GM19043 (cell line): ENCODE measurements around the gene ZBTB8OS.
"Not testable (repeated sequence)": the region's sequence is repeated elsewhere in the genome, so short reads cannot be mapped to it uniquely, and the experiment has no call there.

Source experiments
- ATAC-seq: cut with Tn5 transposase; IDR thresholded peaks from one replicate; pipeline ENCODE4 v1.9.1; 2021; ENCODE audit warnings: low read depth; ENCODE audit not compliant: unreplicated experiment

The ZBTB8OS gene

DNA sequence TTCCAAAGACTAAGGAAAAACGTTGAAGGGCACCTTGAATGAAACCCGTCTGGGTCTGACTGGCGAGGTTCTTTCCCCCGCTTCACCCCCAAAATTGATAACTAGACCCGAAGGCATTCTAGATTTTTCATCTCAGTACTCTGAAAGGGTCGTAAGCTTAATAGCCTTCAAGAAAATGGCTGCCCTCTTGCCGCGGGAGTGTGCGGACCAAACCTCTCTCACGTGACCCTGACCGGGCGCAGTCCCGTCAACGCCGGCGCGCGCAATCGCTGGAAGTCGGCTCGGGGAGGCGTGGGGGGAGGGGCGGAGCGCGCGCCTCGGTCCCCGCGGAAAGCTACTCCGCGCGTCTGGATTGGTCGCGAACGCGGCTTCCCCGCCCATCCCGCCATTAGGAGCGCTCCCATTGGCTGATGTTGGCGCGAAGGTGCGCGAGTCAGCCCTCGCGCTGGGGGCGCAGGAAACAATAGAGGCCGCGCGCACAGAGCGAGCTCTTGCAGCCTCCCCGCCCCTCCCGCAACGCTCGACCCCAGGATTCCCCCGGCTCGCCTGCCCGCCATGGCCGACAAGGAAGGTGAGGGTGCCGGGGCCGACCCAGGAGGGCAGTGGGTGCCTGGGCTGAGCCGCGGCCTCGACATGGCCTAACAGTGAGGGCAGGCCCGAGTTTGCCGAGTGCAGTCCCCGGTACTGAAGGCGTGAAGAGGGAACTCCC, 556 bp upstream of the ZBTB8OS start, which contains the start of gene RBBP4:
RBBP4 (plus strand) TSS at position 457 of the 709 bp plus-strand sequence; CDS start at position 556, 99 bp downstream.
- peak; percentile 84 for ATAC-seq

DNA sequence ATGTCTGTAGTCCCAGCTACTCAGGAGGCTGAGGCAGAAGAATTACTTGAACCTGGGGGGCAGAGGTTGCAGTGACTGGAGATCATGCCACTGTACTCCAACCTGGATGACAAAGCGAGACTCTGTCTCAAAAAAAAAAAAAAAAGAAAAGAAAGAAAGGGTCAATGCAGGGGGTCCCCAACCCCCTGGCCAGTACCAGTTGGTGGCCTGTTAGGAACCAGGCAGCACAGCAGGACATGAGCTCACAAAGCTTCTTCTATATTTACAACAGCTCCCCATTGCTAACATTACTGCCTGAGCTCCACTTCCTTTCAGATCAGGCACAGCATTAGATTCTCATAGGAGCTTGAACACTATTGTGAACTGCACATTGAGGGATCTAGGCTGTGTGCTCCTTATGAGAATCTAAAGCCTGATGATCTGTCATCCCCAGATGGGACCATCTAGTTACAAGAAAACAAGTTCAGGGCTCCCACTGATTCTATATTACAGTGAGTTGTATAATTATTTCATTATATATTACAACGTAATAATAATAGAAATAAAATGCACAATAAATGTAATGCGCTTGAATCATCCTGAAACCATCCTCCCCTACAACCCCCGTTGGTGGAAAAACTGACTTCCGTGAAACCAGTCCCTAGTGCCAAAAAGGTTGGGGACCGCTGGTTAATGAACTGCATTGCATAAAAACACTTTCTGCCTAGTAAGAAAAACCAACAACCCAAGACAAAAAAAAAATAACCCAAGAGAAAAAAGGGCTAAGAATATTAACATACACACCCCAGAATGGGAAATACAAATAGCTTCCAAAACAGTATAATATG, 2.8 kb downstream of the ZBTB8OS start:
- no peak for ATAC-seq

DNA sequence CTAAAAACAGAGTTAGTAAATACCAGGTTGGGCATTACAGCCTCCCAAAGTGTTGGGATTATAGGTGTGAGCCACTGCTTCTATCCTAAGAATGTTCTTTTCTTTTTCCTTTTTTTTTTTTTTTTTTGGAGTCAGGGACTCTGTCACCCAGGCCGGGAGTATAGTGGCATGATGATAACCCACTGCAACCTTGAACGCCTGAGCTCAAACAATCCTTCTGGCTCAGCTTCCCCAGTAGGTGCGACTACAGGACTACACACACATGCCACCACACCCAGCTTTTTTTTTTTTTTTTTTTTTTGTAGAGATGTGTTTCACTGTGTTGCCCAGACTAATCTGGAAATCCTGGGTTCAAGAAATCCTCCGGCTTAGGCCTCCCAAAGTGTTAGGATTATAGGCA, 5.9 kb downstream of the ZBTB8OS start:
- no peak for ATAC-seq

DNA sequence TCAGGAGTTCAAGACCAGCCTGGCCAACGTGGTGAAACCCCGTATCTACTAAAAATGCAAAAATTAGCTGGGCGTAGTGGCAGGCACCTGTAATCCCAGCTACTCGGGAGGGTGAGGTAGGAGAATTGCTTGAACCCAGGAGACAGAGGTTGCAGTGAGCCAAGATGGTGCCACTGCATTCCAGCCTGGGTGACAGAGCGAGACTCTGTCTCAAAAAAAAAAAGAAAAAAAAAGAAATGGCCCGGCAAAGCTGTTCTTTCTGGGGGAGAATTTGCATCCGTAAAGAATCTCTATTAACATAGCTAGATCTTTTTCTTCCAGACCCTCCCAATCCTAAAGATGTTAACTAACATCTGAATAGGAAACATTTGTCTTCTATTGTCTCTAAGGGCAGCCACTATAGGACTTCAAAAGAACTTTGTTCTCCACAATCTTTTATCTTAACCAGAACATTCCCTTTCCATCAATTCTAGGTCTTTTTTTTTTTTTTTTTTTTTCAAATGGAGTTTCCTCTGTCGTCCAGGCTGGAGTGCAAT, 8.0 kb downstream of the ZBTB8OS start:
- not testable (repeated sequence) for ATAC-seq

DNA sequence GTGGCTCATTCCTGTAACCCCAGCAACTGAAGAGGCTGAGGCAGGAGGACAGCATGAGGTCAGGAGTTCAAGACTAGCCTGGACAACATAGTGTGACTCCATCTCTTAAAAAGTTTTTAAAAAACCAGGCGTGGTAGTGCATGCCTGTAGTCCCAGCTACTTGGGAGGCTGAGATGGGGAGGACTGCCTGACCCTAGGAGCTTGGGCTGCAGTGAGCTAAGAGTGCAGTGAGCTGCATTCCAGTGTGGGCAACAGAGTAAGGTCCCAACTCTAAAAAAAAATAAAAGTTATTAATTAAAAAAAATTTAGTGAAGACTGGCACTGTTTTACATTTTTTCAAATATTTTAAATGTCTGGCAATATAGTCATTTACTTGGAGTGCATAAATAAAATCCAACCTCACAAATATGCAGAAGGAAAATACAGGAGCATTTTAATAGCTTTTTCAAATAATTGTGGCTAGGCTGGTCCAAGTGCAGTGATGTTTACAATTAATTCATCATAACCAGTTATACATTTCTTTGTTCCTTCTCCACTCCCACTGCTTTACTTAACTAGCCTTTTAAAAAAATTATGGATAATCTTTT, 10.8 kb downstream of the ZBTB8OS start:
- ATAC-seq = no peak

DNA sequence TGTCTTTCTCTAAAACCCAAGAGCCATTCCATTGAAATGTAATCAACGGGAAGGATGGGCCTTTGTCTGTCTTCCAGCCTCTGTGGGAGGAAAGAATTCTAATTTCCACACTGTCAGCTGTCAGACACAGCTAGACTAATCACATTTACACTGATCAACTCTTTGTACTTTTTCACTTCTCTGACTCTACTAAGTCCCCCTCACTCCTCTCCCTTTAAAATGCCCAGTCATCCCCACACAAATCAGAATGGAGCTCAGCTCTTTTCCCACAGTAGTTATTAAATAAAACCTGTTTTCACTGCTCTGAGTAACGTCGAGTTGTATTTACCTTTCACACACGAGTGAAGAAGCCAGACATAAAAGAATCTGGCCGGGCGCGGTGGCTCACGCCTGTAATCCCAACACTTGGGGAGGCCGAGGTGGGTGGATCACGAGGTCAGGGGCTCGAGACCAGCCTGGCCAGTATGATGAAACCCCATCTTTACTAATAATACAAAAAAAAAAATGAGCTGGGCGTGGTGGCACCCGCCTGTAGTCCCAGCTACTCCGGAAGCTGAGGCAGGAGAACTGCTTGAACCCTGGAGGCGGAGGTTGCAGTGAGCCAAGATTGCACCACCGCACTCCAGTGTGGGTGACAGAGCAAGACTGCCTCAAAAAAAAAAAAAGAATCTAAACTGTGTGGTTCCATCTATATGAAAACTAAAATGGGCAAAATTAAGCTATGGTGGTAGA, 13.3 kb downstream of the ZBTB8OS start:
- no peak for ATAC-seq

DNA sequence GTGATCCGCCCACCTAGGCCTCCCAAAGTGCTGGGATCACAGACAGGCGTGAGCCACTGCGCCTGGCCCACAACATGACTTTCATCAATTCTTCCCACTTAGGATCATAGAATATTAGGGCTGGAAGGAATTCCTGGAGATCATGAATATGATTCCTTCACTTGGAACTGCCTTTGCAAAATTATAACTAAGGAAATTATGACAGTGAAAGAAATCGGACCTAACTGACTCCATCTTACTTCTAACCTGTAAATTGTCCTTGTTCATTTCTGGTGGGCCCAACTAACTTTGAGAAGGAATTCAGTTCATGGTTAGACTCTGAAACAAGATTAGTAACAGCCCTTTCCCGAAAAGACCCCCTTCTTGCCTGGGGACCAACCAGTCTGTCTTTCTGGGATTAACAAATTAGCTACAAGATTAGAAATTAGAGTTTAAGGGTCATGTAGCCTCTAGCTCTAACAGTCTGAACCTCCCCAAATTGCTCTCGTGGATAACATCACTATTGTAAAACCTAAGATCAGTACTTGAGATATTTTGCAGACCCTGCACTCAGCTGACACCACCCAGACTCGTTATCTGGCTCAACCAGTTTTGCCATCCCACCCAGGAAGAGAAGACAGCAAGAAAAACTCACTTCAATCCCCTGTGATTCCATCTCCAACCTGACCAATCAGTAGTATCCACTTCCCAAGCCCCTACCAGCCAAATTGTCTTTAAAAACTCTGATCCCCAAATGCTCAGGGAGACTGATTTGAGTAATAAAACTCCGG, 14.7 kb downstream of the ZBTB8OS start:
- no peak for ATAC-seq

DNA sequence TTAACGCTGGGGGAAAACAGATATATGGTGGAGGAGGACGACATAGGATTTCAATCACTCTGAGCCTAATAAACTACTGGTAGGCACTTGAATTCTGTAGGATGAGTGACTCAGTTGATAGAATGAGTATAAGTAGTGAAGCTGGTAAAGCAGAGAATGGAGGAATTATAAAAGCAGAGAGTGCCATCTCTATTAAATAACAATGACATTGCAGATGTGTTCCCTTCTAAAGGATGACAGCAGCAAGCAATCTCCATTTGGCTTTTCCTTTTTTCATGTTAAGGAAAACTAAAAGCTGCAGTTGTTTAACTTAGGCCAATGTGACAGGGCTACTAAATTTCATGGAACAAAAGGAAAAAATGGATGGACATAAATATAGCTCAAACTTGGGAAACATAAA, 17.5 kb downstream of the ZBTB8OS start:
- no peak for ATAC-seq

DNA sequence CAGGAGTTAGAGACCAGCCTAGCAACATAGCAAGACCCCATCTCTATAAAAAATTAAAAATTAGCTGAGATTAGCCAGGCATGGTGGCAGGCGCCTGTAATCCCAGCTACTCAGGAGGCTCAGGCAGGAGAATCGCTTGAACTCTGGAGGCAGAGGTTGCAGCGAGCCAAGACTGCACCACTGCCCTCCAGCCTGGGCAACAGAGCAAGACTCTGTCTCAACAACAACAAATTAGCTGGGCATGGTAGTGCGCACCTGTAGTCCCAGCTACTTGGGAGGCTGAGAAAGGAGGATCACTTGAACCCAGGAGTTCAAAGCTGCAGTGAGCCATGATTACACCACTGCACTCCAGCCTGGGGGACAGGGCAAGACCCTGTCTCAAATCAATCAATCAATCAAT, 20.2 kb downstream of the ZBTB8OS start:
- not testable (repeated sequence) for ATAC-seq

DNA sequence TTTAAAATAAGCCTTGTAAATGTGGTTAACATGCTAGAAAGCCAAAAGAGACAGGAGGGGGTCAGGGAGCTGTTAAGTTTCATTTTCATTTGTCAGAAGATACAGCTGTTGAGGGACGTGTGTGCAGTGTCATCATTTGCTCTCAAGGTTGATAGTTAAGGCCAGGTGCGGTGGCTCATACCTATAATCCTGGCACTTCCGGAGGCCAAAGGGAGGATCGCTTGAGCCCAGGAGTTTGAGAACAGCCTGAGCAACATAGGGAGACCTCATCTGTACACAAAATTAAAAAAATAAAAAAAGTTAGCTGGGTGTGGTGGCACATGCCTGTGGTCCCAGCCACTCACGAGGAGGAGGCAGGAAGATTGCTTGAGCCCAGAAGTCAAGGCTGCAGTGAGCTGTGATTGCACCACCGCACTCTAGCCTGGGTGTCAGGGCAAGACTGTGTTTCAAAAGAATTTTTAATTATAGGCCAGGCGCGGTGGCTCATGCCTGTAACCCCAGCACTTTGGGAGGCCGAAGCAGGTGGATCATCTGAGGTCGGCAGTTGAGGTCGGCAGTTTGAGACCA, 22.7 kb downstream of the ZBTB8OS start:
- peak; percentile 72 for ATAC-seq

DNA sequence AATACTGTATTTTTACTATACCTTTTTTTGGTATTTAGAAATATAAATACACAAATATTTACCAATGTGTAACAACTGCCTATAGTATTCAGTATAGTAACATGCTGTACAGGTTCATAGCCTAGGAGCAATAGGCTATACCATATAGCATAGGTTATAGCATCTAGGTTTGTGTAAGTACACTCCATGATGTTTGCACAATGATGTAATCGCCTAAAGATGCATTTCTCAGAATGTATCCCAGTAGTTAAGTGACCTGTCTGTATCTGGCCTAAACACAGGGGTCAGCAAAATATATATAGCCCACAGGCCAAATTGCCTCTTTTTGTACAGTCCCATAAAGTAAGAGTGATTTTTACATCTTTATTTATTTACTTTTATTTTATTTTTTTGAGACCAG, 24.2 kb downstream of the ZBTB8OS start:
- no peak for ATAC-seq

DNA sequence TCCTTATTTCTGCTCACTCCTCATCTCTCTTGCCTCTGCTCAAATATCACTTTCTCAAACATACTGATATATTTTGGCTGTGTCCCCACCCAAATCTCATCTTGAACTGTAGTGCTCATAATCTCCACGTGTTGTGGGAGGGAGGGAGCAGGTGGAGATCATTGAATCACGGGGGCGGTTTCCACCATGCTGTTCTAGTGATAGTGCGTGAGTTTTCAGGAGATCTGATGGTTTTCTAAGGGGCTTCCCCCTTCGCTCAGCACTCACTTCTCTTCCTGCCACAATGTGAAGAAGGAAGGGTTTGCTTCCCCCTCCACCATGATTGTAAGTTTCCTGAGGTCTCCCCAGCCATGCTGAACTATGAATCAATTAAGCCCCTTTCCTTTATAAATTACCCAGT, 26.6 kb downstream of the ZBTB8OS start:
- no peak for ATAC-seq

DNA sequence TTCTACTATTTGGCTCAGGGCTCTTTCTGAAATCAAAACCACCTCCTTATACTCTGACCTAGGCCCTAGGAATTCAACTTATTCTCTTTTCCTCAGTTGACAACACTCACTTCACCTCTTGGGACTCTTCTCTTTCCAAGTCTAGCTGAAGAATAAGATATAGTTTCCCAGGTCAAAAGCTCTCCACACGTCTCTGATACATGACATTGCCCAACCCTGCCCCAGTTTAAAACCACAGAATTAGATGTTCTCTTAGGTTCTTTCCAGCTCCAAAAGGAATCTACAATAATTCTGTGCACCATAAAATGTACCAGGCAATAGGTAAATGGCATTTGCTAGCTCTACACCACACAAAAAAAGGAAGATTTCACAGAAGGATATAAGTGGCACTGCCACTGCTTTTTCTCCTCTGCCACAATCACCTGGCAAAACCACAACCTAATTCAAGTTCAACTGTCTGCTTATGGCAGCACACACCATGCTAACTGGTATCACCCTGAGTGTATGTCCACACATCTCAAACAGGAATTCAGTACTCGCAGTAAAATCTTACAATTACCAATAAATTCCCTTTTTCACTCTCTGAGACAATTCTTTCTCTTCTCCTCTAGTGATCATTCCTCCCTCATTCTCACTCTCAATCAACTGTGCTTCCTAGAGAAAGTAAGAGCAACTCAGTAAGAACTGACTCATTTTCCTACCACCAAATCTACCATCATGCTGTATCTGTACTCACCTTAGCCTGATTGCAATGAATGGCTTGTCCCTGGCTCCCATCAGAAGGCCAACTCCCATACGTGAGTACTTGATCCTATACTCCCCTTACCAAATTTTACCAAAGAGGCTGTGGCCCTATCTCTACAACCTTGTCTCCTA, 27.3 kb downstream of the ZBTB8OS start:
- no peak for ATAC-seq

DNA sequence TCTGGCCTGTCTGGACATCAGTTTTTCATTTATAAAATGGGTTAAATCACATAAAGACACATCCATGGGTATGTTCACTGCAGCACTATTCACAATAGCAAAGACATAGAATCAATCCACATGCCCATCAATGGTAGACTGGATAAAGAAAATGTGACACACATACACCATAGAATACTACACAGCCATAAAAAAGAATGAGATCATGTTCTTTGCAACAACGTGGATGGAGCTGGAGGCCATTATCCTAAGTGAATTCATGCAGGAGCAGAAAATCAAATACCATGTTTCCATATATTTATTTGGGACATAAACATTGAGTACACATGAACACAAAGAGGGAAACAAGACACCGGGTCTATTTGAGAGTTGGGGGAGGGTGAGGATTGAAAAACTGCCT, 28.1 kb downstream of the ZBTB8OS start:
- no peak for ATAC-seq

DNA sequence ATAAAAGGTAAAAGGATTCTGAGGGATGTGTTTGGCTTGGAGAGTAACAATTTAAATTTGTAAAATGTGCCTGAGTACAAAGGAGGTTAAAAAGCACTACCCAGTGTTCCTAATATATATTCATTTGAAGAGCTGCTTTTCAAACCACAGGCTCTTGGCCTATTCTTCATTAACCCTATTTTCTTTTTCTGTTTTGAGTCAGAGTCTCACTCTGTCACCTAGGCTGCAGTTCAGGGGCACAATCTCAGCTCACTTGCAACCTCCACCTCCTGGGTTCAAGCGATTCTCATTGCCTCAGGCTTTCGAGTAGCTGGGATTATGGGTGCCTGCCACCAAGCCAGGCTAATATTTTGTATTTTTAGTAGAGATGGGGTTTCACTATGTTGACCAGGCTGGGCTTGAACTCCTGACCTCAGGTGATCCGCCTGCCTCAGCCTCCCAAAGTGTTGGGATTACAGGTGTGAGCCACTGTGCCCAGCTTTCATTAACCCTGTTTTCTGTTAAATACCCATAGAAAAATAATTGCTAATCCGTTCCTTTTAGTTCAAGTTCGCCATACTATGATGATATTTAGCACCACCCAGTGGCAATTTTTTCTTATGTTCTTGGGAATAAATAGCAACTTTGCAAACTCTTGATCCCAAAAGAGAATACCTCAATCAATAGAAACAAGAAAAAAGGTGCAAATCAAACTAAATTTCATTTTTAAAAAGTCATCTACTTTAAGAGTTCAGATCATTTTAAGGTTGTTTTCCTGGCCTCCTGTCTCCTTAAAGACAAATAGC, 30.5 kb downstream of the ZBTB8OS start:
- ATAC-seq = peak; percentile 64

DNA sequence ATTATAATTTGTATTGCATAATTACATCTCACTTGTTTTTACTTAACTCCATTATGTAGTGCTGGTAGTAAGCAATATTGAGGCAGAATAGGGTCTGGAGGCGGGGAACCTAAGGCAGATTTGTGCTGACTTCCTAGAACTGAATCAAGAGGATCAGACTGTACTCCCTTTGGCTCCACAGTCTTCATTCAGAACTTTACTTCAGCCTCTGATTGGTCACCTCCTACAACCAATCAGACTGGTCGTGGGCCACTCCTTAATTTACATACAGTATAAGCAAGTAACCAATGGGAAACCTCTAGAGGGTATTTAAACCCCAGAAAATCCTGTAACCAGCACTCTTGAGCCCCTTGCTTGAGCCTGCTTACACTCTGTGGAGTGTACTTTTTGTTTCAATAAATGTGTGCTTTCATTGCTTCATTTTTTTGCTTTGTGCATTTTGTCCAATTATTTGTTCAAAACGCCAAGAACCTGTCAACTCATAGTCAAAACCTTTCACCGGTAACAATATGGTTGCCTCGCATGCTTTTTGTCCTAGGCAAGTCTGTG, 31.6 kb downstream of the ZBTB8OS start:
- ATAC-seq = no peak

DNA sequence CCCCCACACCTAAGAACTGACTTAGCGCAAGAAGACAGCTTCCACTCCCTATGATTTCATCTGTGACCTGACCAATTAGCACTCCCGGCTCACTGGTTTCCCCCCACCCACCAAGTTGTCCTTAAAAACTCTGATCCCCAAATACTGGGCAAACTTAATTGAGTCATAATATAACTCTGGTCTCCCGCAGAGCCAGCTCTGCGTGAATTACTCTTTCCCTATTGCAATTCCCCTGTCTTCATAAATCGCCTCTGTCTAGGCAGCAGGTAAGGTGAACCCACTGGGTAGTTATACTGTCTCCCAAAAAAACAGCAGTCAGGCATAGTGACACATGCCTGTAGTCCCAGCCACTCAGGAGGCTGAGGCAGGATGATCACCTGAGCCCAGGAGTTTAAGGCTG, 36.9 kb downstream of the ZBTB8OS start:
- ATAC-seq = no peak
